Trophoblast cell (in vitro differentiated cells and primary cell): ENCODE data around the gene MACROH2A2.

Experiments used
- DNase-seq, 2 donors: peaks; one replicate each; pipeline ENCODE4 v3.0.0-alpha.2; 2016
- H2AFZ ChIP-seq: 2 replicates; pipeline ENCODE4 v1.6.1; 2013; ENCODE audit warnings: low read length, moderate library complexity, mild to moderate bottlenecking; ENCODE audit not compliant: insufficient read depth, poor library complexity
- H2AK5ac ChIP-seq: 2 replicates; pipeline ENCODE4 v1.6.1; 2013; ENCODE audit warnings: mild to moderate bottlenecking, low read length
- H2BK120ac ChIP-seq: 2 replicates; pipeline ENCODE4 v1.6.1; 2013; ENCODE audit warnings: low read length, mild to moderate bottlenecking, moderate library complexity; ENCODE audit not compliant: insufficient read depth, poor library complexity
- H2BK12ac ChIP-seq: 2 replicates; pipeline ENCODE4 v1.6.1; 2013; ENCODE audit warnings: mild to moderate bottlenecking, low read length, moderate library complexity
- H2BK5ac ChIP-seq: 2 replicates; pipeline ENCODE4 v1.6.1; 2013; ENCODE audit warnings: low read length, low read depth, moderate library complexity, mild to moderate bottlenecking; ENCODE audit not compliant: poor library complexity
- H3K14ac ChIP-seq: 2 replicates; pipeline ENCODE4 v1.6.1; 2013; ENCODE audit warnings: mild to moderate bottlenecking, low read length
- H3K18ac ChIP-seq: 2 replicates; pipeline ENCODE4 v1.6.1; 2013; ENCODE audit warnings: mild to moderate bottlenecking, low read length
- H3K23ac ChIP-seq: 2 replicates; pipeline ENCODE4 v1.6.1; 2013; ENCODE audit warnings: low read length
- H3K27ac ChIP-seq: 2 replicates; pipeline ENCODE4 v1.5.1; 2013; ENCODE audit warnings: low read depth, mild to moderate bottlenecking, inconsistent platforms, low read length, moderate library complexity
- H3K27me3 ChIP-seq: 2 replicates; pipeline ENCODE4 v1.6.1; 2013; ENCODE audit warnings: inconsistent platforms, mild to moderate bottlenecking, low read length, moderate library complexity; ENCODE audit not compliant: insufficient read depth
- H3K36me3 ChIP-seq, 2 experiments: 1 replicate in 1 of 2; 2 replicates in 1 of 2; pipeline ENCODE4 v1.6.1; 2013; ENCODE audit warnings: low read length in 2 of 2, mild to moderate bottlenecking in 2 of 2, moderate library complexity in 1 of 2; ENCODE audit not compliant: insufficient read depth in 2 of 2, control insufficient read depth in 1 of 2
- H3K4ac ChIP-seq: 2 replicates; pipeline ENCODE4 v1.6.1; 2013; ENCODE audit warnings: low read depth, mild to moderate bottlenecking, low read length, moderate library complexity
- H3K4me1 ChIP-seq, 2 experiments: 1 replicate in 1 of 2; 2 replicates in 1 of 2; pipeline ENCODE4 v1.6.1; 2013; ENCODE audit warnings: low read length in 2 of 2, mild to moderate bottlenecking in 2 of 2, moderate library complexity in 1 of 2; ENCODE audit not compliant: insufficient read depth in 2 of 2, control insufficient read depth in 1 of 2
- H3K4me2 ChIP-seq: 2 replicates; pipeline ENCODE4 v1.6.1; 2013; ENCODE audit warnings: inconsistent platforms, mild to moderate bottlenecking, low read length, moderate library complexity
- H3K4me3 ChIP-seq: 2 replicates; pipeline ENCODE4 v1.5.1; 2013; ENCODE audit warnings: mild to moderate bottlenecking, low read depth, low read length, inconsistent platforms
- H3K79me1 ChIP-seq: one replicate; pipeline ENCODE4 v1.6.1; 2013; ENCODE audit warnings: low read length
- H3K79me2 ChIP-seq: 2 replicates; pipeline ENCODE4 v1.6.1; 2013; ENCODE audit warnings: low read length, mild to moderate bottlenecking; ENCODE audit not compliant: control insufficient read depth, insufficient read depth, poor library complexity
- H3K9ac ChIP-seq: 2 replicates; pipeline ENCODE4 v1.6.1; 2013; ENCODE audit warnings: mild to moderate bottlenecking, low read length
- H3K9me3 ChIP-seq: 2 replicates; pipeline ENCODE4 v1.6.1; 2013; ENCODE audit warnings: low read depth, mild to moderate bottlenecking, control low read depth, inconsistent platforms, low read length; ENCODE audit not compliant: insufficient read depth
- H4K12ac ChIP-seq: 2 replicates; pipeline ENCODE4 v1.6.1; 2013; ENCODE audit warnings: low read depth, mild to moderate bottlenecking, low read length, moderate library complexity
- H4K8ac ChIP-seq: 2 replicates; pipeline ENCODE4 v1.6.1; 2013; ENCODE audit warnings: low read depth, mild to moderate bottlenecking, low read length, moderate library complexity
- H4K91ac ChIP-seq: one replicate; pipeline ENCODE4 v1.6.1; 2013; ENCODE audit warnings: low read depth, mild to moderate bottlenecking, low read length, moderate library complexity
- WGBS: extraction: QIAGEN DNeasy Blood & Tissue Kit; methylation state at CpG from one replicate; pipeline ENCODE4 v1.1.7; 2013; ENCODE audit warnings: missing lambda C conversion rate; ENCODE audit not compliant: insufficient read length, insufficient coverage; ENCODE audit errors: extremely low coverage; 5-methylcytosine and 5-hydroxymethylcytosine counted together

MACROH2A2 gene

DNA sequence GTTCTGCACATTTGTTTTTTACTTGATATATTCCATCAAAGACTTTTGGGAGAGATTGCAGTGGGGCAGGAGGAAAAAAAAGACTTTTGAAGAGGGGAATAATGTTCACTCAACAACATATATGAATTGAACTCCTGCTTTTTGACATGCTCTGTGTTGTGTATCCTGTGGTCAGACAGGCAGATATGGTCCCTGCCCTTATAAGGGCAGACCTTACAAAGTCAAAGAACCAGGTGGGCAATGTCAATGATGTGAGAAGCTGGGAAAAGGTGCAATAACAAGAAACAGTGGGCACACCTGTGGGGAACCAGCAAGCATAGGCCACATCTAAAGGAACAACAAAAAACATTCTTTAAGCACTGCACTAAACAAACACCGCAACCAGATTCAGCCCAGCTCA, 71.8 kb downstream of the MACROH2A2 start:
- no peaks in the 10 kb centered on the region for H3K79me1 ChIP-seq
- no peak overlapping the region for H2BK12ac ChIP-seq
- H2BK5ac ChIP-seq, result no peak overlapping the region
- H3K4me1 ChIP-seq, result peaks cover 0 to 5% of the 10 kb centered on the region in 2 experiments
- no peaks in the 10 kb centered on the region for H3K36me3 ChIP-seq
- H3K18ac ChIP-seq, result no peak overlapping the region
- H3K4me3 ChIP-seq, result no peak overlapping the region
- H3K23ac ChIP-seq, result no peak overlapping the region
- H2AK5ac ChIP-seq, result no peak overlapping the region
- no peaks in the 10 kb centered on the region for H3K9me3 ChIP-seq
- no peak overlapping the region for H3K4me2 ChIP-seq
- no peak overlapping the region for H4K12ac ChIP-seq
- no peak overlapping the region for H4K8ac ChIP-seq
- no peak overlapping the region for H2AFZ ChIP-seq
- no peaks in the 10 kb centered on the region for H3K79me2 ChIP-seq
- H4K91ac ChIP-seq, result no peak overlapping the region
- H3K4ac ChIP-seq, result no peak overlapping the region
- no peak overlapping the region for H2BK120ac ChIP-seq
- no peak overlapping the region for H3K9ac ChIP-seq
- no peak for DNase-seq
- no peaks in the 10 kb centered on the region for H3K27me3 ChIP-seq
- H3K14ac ChIP-seq, result no peak overlapping the region
- no CpG with 5 or more reads among the region's 1 CpG for WGBS
- H3K27ac ChIP-seq, result no peak overlapping the region

- H3K4me1 ChIP-seq, result peaks cover 0 to 5% of the 10 kb centered on the region in 2 experiments
- no peaks in the 10 kb centered on the region for H3K36me3 ChIP-seq
- H2BK12ac ChIP-seq, result no peak overlapping the region
- no peaks in the 10 kb centered on the region for H3K79me2 ChIP-seq
- H3K14ac ChIP-seq, result no peak overlapping the region
- no peak overlapping the region for H3K4me3 ChIP-seq
- no peak overlapping the region for H2AFZ ChIP-seq
- H4K91ac ChIP-seq, result no peak overlapping the region
- no peaks in the 10 kb centered on the region for H3K9me3 ChIP-seq
- H3K9ac ChIP-seq, result no peak overlapping the region
- no peak for DNase-seq
- H2BK120ac ChIP-seq, result no peak overlapping the region
- no peak overlapping the region for H4K8ac ChIP-seq
- H2AK5ac ChIP-seq, result no peak overlapping the region
- H3K4ac ChIP-seq, result no peak overlapping the region
- no peak overlapping the region for H3K23ac ChIP-seq
- no peak overlapping the region for H4K12ac ChIP-seq
- H3K18ac ChIP-seq, result no peak overlapping the region
- H3K79me1 ChIP-seq, result no peaks in the 10 kb centered on the region
- H2BK5ac ChIP-seq, result no peak overlapping the region
- H3K4me2 ChIP-seq, result no peak overlapping the region
- no peak overlapping the region for H3K27ac ChIP-seq
- H3K27me3 ChIP-seq, result no peaks in the 10 kb centered on the region
- no CpG with 5 or more reads among the region's 3 CpGs for WGBS
Observed at GRCh38 chr10:70124918-70125317, 72.3 kb downstream of the MACROH2A2 start.

DNA sequence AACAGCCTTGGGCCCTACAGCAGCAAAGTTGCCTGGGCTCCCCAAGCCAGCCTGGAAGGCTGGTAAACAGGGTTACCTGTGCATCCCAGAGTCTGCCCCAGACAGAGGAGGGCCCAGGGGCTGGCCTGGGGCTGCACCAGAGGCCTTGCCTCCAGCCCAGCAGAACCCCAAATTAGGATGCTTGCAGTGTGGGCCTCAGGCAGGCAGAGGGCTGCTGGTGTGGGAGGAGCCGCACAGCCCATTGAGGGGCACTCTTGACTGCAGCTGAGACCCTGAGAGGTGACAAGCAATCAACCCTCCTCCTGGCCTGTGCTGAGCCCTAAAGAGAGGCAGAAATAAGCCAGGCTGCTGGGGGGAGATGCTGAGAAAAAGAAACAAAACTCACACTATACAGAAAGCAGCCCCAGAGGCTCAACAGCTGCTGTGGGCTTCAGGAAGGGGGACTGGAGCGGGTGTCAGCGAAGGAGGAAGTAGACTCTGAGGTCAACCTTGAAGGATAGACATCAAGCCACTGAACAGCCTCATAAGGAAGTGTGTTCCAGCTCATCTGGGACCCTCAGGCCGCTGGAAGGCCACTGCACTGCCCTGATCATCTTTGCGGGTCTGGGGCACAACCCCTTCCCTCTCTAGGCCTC, 73.4 kb downstream of the MACROH2A2 start:
- no CpG with 5 or more reads among the region's 5 CpGs for WGBS
- no peak overlapping the region for H2AFZ ChIP-seq

DNA sequence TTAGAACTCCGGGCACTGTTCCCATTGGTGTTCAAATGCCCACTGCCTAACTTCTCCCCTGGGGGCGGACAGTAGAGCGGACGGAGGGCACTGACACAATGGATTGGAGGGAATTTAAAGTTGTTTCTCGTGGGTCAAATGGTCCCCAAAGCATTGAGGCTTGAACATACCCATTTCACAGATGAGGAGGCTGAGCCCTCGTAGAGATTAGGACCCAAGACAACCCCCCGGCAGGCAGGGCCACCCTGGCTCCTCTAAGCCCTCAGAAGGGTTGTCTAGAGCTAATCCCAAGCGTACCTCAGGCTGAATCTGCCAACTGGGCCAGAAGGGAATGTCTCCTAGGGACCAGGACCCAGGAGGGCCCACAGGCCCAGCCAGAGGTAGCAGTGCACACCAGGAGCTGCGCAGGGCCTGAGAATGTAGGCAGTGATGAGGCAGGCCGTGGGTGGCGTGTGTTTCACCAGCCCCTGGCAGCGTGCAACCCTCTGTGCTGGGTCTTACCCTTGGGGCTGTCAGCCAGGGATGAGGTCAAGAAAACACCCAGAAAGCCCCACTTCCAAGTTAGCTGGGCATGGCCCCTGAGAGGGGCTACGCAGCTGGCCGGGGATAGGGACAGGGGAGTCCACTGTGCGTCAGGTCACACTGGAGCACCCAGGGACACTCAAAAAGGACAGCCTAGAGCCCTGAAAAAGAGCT, 74.2 kb downstream of the MACROH2A2 start:
- no peak overlapping the region for H4K8ac ChIP-seq
- H3K23ac ChIP-seq, result no peak overlapping the region
- no peak overlapping the region for H4K91ac ChIP-seq
- DNase-seq, result no peak
- no peak overlapping the region for H3K4me3 ChIP-seq
- no peak overlapping the region for H2BK12ac ChIP-seq
- H3K9ac ChIP-seq, result no peak overlapping the region
- no peaks in the 10 kb centered on the region for H3K27me3 ChIP-seq
- H2BK120ac ChIP-seq, result no peak overlapping the region
- no peak overlapping the region for H4K12ac ChIP-seq
- no peaks in the 10 kb centered on the region for H3K79me1 ChIP-seq
- no peak overlapping the region for H2AK5ac ChIP-seq
- no peaks in the 10 kb centered on the region for H3K9me3 ChIP-seq
- H3K27ac ChIP-seq, result no peak overlapping the region
- H3K4ac ChIP-seq, result no peak overlapping the region
- H3K79me2 ChIP-seq, result no peaks in the 10 kb centered on the region
- H2BK5ac ChIP-seq, result no peak overlapping the region
- H3K4me1 ChIP-seq, result no peaks in the 10 kb centered on the region
- WGBS, result no CpG with 5 or more reads among the region's 15 CpGs
- no peak overlapping the region for H3K14ac ChIP-seq
- H2AFZ ChIP-seq, result no peak overlapping the region
- H3K4me2 ChIP-seq, result no peak overlapping the region
- H3K36me3 ChIP-seq, result no peaks in the 10 kb centered on the region
- no peak overlapping the region for H3K18ac ChIP-seq

More for the DNA sequence above, 73.4 kb downstream of the MACROH2A2 start:
- Histone ChIP-seq H4K12ac (no peak overlapping the region), H3K14ac (no peak overlapping the region), H2AK5ac (no peak overlapping the region), H3K27me3 (no peaks in the 10 kb centered on the region), H2BK120ac (no peak overlapping the region), H3K4me3 (no peak overlapping the region), H4K91ac (no peak overlapping the region), H3K4ac (no peak overlapping the region), H4K8ac (no peak overlapping the region), H3K36me3 (no peaks in the 10 kb centered on the region), H3K79me1 (no peaks in the 10 kb centered on the region), H3K18ac (no peak overlapping the region), H3K9ac (no peak overlapping the region), H2BK12ac (no peak overlapping the region), H3K9me3 (no peaks in the 10 kb centered on the region), H3K27ac (no peak overlapping the region), H3K23ac (no peak overlapping the region), H2BK5ac (no peak overlapping the region), H3K4me2 (no peak overlapping the region), H3K4me1 (no peaks in the 10 kb centered on the region), H3K79me2 (no peaks in the 10 kb centered on the region)
- no peak for DNase-seq
